Smooth muscle cell of the brain vasculature (primary cell): Measurements from ENCODE around the gene TLE3.

Experiments used
- DNase-seq: peaks from one replicate; pipeline ENCODE4 v3.0.0-alpha.2; 2012; ENCODE audit warnings: low read depth, low spot score

Gene TLE3

GRCh38 chr15:70006259-70007147 is 91.2 kb downstream of the TLE3 start:
- DNase-seq = no peak

GRCh38 chr15:70004826-70005225 is 92.9 kb downstream of the TLE3 start:
- DNase-seq = no peak

GRCh38 chr15:70002897-70003296 is 94.8 kb downstream of the TLE3 start:
- no peak for DNase-seq

- DNase-seq = no peak
Observed at GRCh38 chr15:70001859-70002258, 95.9 kb downstream of the TLE3 start.

- DNase-seq = no peak
Observed at GRCh38 chr15:69999392-70000085, 98.2 kb downstream of the TLE3 start.

- no peak for DNase-seq
Observed at GRCh38 chr15:69998541-69999391, 99.0 kb downstream of the TLE3 start.

- DNase-seq = no peak
Observed at GRCh38 chr15:69997813-69998212, 99.9 kb downstream of the TLE3 start.
